Suppressor macrophage treated with lipopolysaccharide for 4 hours (primary cell): Measurements from ENCODE around the gene DDX46.
A peak's percentile ranks its signal among the peaks of the same experiment; 100 is the strongest.
"Not testable (repeated sequence)": the region's sequence is repeated elsewhere in the genome, so short reads cannot be mapped to it uniquely, and the experiment has no call there.

Experiments used
- DNase-seq: peaks from one replicate; pipeline ENCODE4 v3.0.0-alpha.2; 2020

The DDX46 gene, protein sequence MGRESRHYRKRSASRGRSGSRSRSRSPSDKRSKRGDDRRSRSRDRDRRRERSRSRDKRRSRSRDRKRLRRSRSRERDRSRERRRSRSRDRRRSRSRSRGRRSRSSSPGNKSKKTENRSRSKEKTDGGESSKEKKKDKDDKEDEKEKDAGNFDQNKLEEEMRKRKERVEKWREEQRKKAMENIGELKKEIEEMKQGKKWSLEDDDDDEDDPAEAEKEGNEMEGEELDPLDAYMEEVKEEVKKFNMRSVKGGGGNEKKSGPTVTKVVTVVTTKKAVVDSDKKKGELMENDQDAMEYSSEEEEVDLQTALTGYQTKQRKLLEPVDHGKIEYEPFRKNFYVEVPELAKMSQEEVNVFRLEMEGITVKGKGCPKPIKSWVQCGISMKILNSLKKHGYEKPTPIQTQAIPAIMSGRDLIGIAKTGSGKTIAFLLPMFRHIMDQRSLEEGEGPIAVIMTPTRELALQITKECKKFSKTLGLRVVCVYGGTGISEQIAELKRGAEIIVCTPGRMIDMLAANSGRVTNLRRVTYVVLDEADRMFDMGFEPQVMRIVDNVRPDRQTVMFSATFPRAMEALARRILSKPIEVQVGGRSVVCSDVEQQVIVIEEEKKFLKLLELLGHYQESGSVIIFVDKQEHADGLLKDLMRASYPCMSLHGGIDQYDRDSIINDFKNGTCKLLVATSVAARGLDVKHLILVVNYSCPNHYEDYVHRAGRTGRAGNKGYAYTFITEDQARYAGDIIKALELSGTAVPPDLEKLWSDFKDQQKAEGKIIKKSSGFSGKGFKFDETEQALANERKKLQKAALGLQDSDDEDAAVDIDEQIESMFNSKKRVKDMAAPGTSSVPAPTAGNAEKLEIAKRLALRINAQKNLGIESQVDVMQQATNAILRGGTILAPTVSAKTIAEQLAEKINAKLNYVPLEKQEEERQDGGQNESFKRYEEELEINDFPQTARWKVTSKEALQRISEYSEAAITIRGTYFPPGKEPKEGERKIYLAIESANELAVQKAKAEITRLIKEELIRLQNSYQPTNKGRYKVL

DNA sequence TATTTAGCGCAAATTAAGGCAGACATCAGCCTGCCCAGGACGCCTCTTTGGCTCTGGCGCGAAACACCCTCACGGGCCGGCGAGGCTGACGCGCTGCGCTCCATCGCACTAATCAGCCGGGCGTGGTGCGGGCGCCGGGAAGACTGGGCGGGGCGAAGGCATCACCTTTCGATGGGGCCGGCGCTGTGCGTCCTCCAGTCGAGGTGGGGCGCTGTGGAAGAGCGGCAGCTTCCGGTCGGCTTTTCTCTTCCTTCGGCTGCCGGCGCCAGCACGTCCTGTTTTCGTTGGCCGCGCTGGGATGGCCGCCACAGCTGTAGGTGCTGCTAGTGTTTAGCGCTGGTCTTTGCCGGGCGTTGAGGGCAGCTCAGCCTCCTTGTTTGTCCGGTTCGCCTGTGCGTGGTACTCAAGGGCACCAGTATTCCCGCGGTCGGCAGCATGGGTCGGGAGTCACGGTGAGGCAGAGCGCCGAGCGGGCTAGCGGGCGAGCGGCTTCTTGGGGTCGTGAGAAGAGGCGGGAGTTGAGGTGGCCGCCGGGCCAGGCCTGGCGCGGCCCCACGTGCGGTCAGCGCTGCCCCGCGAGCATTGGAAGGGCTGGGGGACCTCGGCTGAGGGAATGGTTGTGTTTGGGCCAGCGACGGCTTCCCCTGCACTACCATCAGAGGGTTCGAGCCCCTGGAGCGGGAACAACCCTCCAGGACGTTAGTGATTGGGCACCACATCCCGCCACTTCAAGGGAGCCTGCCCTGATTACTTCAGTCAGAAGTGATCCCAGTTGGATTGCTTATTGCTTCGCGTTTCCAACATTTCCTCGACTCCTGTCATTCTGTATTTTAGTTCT lies at the start of gene DDX46:
DDX46 (plus strand) TSS at position 276 of the 838 bp plus-strand sequence; CDS start at position 436, 160 bp downstream.
- DNase-seq, result peak; percentile 96

DNA sequence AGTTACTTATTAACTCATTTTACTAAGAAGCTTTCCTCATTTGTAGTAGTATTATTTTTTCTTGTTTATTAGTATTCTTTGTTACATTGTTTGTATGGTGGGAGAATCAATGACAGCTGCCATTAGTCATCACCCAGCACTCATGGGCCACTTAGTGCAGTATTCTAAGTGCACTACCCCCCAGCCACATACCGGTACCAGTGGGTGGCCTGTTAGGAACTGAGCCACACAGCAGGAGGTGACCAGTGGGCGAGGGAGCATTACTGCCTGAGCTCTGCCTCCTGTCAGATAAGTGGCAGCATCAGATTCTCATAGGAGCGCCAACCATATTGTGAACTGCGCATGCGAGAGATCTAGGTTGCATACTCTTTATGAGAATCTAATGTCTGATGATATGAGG lies 44.5 kb upstream of the DDX46 start:
- DNase-seq, result no peak

DNA sequence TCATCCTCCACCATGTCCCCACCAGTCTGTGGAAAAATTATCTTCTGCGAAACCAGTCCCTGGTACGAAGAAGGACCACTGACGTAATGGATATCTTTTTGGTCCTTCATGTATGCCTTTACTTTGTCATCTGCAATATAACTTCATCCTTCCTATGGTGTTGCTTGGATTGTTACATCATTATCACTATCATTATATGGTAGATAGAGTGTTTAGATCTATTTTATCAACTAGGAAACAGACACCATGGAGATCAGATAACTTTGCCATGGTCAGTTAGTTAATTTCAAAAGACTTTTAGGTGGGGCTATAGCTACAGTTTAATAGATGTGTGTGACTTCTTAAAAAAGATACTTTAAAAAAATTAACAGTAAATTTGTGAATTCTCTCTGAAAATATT lies 44.0 kb upstream of the DDX46 start:
- no peak for DNase-seq

GRCh38 chr5:134715466-134715865 lies 43.1 kb upstream of the DDX46 start:
- not testable (repeated sequence) for DNase-seq

GRCh38 chr5:134724872-134725271 lies 33.7 kb upstream of the DDX46 start:
- no peak for DNase-seq

- peak; percentile 21 for DNase-seq
Measured at GRCh38 chr5:134732819-134733218, 25.8 kb upstream of the DDX46 start.

DNA sequence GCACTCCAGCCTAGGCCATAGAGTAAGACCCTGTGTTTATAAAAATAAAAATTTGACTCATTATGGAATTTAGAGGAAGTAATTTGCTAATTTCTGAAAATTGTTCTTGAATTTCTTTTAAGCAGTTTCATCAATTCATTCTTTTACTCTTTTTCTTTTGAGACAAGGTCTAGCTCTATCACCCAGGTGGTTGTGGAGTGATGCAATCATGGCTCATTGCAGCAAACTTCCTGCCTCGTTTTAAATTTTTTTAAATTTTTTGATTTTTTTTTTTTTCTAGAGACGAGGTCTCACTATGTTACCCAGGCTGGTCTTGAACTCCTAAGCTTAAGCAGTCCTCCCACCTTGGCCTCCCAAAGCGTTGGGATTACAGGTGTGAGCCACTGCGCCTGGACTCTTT lies 23.3 kb upstream of the DDX46 start:
- no peak for DNase-seq

DNA sequence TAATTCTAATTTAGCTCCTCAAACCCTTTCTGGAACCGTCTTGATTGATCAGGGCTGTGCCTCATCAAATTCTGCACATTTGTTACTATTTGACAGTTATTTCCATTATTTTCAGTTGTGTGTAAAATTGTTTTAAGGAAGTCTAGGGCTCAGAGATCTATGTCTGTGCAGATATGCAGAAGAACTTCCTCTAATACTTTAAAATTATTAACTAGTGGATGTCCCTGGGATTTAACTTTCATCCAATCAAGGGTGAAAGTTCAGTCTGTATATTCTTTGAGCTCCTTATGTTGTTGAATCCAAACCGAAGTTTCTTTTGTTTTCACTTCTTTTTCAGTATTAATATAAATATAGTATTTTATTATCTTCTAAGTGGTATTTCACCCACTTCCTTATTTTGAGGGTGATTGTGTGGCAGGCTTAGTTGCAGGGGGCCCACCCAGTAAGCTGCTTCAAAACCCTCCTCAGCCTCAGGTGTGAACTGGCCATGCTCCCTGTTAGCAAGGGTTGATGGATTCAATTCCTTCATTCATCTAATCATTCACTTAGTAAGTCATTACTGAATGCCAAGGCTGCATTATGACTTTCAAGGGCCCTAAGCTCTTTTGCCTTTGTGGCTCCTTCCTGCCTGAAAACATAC lies 22.3 kb upstream of the DDX46 start:
- DNase-seq, result no peak

DNA sequence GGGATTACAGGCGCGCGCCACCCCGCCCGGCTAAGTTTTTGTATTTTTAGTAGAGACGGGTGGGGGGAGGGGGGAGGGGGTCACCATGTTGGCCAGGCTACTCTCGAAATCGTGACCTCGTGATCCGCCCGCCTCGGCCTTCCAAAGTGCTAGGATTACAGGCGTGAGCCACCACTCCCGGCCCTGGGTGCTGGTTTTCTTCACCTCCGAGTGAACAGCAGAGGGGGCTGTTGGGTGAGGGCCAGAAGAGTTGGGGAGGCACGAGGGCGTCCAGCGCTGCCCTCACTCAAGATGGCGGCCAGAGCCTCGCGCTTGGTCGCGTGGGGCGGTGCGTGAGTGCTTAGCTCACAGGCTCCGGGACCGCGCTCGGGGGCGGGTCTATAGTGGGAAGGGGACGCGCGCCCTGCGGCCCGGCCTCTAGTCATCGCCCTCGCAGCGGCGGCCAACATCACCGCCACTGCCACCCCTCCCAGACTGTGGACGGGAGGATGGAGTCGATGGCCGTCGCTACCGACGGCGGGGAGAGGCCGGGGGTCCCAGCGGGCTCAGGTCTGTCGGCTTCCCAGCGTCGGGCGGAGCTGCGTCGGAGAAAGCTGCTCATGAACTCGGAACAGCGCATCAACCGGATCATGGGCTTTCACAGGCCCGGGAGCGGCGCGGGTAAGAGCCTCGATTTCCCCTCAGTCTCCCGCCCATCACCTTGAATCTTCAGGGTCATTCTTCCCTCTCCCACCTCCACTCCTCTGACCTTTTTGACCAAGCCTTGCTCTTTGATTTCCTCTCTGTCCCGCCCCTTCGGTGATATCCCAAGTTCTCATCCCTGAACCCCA lies 20.2 kb upstream of the DDX46 start, which contains the start of gene CAMLG:
CAMLG (plus strand) TSS at position 416 of the 830 bp plus-strand sequence; CDS start at position 489, 73 bp downstream.
- peak; percentile 100 for DNase-seq

GRCh38 chr5:134738963-134739661 lies 19.5 kb upstream of the DDX46 start:
- peak; percentile 25 for DNase-seq

DNA sequence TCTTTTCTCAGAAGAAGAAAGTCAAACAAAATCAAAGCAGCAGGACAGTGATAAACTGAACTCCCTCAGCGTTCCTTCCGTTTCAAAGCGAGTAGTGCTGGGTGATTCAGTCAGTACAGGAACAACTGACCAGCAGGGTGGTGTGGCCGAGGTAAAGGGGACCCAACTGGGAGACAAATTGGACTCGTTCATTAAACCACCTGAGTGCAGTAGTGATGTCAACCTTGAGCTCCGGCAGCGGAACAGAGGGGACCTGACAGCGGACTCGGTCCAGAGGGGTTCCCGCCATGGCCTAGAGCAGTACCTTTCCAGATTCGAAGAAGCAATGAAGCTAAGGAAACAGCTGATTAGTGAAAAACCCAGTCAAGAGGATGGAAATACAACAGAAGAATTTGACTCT lies 17.5 kb upstream of the DDX46 start:
- DNase-seq, result no peak

DNA sequence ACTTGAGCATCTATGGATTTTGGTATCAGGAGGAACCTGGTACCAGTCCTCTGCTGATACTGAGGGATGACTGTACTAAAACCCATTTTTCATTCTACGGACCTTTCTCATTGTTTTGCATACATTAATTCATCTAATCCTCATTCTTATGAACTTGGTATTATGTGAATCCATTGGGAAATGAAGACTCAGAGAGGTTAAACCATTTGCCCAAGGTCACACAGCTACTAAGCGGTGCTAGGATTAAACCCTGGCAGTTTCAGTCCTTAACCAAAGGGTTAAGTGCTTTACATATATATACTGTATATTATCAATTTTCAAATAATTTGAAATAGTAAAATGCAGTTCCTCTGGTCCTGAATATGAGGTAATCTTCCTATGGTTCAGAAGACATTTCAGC lies 16.4 kb upstream of the DDX46 start:
- DNase-seq, result no peak

DNA sequence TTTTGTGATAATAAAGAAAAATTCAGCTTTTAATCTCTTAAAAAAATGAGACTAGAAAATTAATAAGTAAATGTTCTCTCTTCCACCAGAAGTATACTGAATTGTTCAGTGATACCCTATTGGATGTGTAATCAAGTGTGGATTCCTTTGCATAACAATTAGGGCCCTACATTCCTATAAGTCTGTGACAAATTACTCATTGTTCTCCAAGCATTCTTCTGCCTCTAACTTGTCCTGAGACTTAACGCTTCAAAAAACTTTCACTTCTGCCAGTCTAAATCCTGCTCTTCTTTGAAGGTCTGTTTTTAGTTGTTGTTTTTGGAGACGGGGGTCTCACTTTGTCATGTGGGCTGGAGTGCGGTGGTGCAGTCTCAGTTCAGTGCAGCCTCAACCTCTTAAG lies 9.2 kb upstream of the DDX46 start:
- DNase-seq, result no peak

- no peak for DNase-seq
Measured at GRCh38 chr5:134758176-134758503, 439 bp upstream of the DDX46 start.

GRCh38 chr5:134767528-134768291 lies 9.1 kb downstream of the DDX46 start:
- DNase-seq, result not testable (repeated sequence)

GRCh38 chr5:134769206-134769605 lies 10.6 kb downstream of the DDX46 start:
- no peak for DNase-seq

DNA sequence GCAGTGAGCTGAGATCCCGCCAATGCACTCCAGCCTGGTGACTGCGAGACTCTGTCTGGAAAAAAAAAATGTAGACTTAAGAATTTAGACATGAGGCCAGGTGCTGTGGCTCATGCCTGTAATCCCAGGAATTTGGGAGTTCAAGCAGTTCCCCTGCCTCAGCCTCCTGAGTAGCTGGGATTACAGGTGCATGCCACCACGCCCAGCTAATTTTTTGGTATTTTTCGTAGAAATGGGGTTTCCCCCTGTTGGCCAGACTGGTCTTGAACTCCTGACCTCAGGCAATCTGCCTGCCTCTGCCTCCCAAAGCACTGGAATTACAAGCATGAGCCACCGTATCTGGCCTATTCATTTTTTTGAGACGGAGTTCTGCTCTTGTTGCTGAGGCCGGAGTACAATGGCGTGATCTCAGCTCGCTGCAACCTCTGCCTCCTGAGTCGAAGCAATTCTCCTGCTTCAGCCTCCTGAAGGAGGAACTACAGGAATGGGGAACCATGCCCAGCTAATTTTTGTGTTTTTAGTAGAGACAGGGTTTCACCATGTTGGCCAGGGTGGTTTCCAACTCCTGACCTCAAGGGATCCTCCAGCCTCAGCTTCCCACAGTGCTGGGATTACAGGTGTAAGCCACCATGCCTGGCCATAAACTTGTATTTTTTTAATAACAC lies 14.0 kb downstream of the DDX46 start:
- peak; percentile 13 for DNase-seq

DNA sequence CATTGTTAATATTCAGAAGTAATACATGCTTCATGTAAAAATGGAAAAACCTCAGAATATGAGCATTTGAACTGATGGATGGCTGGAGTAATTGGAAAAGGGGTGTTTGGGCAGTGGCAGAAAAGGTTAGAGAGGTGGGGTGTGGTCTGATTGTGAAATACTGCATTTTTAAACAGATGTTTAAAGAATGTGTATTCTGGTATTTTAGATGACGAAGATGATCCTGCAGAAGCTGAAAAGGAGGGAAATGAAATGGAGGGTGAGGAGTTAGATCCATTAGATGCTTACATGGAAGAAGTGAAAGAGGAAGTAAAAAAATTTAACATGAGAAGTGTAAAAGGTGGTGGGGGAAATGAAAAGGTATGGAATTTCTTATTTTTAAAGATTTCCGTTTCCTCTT lies 18.8 kb downstream of the DDX46 start:
- DNase-seq, result no peak

DNA sequence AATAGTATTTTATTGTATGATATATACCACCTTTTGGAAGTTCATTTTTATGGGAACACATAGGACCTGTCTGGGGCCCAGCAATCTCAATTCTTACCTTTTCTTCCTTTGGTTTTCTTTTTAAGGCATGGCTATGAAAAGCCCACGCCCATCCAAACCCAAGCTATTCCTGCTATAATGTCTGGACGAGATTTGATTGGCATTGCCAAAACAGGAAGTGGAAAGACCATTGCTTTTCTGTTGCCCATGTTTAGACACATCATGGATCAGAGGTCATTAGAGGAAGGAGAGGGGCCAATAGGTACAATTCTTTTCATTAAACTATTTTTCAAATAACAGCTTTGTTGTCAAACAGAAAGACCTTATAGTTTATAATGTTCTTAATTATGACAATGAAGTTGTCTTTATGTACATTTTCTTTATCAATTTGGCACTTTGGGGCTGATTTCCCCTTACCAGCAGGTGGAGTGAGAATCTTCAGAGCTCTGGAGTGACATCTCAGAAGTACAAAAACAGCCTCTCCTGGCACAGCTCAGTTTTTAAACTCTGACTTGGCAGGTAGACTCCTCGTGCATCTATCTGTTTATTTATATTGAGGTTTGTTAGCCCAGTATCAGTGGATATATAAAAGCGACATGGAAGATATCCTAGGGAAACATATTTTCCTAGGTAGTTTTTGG lies 25.8 kb downstream of the DDX46 start:
- DNase-seq, result no peak
